GM18526 (cell line): Measurements from ENCODE around the gene AMH.

Experiments used
- POLR2A ChIP-seq: IDR thresholded peaks from 3 replicates; pipeline ENCODE4 v1.6.1; 2011; ENCODE audit not compliant: insufficient read length; ENCODE audit errors: extremely low read depth

The AMH gene

DNA sequence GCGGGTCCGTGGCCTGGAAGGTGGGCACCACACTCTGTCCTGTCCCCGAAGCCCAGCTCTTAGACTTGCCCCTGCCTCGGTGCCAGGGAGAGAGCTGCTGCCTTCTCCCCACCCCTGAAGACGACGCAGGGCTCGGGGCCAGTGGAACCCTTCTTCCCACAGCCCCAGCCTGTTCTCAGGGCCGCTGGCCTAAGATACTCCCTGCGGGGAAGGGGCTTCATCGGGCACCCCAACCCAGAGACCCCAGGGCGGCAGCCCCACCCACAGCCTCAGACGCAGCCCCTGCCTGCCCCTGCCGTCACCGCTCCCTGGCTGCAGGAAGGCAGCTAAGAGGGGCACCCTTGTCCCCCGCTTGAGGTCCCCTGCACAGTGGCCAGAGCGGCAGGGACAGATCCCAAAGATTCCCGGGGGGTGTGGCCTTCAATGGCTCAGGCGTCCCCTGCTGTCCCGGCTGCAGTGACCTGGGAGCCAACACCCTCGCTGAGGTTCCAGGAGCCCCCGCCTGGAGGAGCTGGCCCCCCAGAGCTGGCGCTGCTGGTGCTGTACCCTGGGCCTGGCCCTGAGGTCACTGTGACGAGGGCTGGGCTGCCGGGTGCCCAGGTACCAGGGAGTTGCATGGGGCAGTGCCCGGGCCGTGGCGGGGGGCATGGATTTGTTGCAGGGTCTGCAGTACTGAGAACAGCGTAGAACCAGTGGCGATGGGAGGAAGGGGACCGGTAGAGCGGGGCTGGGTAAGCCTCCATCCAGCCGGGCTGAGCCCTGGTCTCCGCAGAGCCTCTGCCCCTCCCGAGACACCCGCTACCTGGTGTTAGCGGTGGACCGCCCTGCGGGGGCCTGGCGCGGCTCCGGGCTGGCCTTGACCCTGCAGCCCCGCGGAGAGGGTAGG lies 1.0 kb downstream of the AMH start:
- no peak for TF ChIP-seq POLR2A

DNA sequence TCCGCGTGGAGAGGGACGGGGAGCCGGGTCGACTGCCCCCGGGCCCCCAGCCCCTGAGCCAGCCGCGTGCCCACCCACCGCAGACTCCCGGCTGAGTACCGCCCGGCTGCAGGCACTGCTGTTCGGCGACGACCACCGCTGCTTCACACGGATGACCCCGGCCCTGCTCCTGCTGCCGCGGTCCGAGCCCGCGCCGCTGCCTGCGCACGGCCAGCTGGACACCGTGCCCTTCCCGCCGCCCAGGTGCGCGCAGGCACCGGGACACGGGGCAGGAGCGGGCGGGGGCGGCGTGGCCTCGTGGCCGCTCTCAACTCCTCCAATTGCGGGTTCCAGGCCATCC lies 1.6 kb downstream of the AMH start:
- TF ChIP-seq POLR2A = no peak

DNA sequence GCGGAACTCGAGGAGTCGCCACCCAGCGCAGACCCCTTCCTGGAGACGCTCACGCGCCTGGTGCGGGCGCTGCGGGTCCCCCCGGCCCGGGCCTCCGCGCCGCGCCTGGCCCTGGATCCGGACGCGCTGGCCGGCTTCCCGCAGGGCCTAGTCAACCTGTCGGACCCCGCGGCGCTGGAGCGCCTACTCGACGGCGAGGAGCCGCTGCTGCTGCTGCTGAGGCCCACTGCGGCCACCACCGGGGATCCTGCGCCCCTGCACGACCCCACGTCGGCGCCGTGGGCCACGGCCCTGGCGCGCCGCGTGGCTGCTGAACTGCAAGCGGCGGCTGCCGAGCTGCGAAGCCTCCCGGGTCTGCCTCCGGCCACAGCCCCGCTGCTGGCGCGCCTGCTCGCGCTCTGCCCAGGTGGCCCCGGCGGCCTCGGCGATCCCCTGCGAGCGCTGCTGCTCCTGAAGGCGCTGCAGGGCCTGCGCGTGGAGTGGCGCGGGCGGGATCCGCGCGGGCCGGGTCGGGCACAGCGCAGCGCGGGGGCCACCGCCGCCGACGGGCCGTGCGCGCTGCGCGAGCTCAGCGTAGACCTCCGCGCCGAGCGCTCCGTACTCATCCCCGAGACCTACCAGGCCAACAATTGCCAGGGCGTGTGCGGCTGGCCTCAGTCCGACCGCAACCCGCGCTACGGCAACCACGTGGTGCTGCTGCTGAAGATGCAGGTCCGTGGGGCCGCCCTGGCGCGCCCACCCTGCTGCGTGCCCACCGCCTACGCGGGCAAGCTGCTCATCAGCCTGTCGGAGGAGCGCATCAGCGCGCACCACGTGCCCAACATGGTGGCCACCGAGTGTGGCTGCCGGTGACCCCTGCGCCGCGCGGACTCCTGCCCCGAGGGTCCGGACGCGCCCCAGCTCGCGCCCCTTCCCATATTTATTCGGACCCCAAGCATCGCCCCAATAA lies 2.3 kb downstream of the AMH start:
- no peak for TF ChIP-seq POLR2A

DNA sequence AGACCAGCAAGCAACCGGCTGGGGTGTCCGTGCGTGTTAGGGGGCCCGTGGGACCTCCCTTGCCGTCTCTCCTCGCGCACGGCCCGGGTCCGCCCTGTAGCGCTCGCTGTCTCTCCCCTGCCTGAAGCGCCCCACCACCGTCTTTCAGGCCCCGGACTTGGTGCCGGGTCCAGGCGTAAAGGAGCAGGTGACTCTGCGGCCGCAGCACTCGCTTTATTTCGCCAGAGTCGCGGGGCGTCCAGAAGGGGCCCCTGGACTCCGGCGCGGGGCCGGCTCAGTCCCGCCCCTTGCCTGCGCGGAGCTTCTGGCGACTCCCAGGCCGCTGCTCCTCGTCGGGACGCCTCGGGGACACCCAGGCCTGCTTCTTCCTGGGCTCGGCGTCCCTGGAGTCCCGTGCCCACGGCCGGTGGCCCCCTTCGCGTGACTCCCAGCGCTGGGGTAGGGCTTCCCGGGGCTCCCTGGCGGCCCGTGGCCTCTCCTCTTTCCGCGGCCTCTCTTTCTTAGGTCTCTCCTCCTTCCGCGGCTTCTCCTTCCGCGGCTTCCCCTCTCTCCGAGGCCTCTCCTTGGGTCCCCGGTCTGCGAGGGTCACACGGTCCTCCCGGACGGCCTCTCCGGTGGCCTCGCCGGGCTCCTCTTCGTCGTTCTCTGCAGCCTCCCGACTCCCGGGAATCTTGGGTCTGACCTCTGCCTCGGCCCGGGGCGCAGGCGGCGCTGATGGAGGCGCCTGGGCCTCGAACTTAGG lies 3.1 kb downstream of the AMH start:
- no peak for TF ChIP-seq POLR2A

DNA sequence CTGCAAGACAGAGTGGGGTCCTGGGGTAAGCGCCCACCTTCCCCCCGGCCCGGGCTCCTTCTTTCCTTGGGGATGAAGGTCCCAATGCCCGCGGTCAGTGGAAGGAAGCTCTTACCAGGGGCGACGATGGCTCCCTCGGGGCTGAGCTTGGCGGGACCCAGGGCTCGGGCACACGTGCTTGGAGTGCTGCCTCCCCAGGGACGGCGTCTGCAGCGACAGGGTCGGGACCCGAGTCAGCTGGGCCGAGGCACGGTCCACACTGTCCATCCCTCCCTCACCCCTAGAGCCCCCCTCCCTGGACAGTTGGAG lies 3.6 kb downstream of the AMH start:
- TF ChIP-seq POLR2A = no peak

DNA sequence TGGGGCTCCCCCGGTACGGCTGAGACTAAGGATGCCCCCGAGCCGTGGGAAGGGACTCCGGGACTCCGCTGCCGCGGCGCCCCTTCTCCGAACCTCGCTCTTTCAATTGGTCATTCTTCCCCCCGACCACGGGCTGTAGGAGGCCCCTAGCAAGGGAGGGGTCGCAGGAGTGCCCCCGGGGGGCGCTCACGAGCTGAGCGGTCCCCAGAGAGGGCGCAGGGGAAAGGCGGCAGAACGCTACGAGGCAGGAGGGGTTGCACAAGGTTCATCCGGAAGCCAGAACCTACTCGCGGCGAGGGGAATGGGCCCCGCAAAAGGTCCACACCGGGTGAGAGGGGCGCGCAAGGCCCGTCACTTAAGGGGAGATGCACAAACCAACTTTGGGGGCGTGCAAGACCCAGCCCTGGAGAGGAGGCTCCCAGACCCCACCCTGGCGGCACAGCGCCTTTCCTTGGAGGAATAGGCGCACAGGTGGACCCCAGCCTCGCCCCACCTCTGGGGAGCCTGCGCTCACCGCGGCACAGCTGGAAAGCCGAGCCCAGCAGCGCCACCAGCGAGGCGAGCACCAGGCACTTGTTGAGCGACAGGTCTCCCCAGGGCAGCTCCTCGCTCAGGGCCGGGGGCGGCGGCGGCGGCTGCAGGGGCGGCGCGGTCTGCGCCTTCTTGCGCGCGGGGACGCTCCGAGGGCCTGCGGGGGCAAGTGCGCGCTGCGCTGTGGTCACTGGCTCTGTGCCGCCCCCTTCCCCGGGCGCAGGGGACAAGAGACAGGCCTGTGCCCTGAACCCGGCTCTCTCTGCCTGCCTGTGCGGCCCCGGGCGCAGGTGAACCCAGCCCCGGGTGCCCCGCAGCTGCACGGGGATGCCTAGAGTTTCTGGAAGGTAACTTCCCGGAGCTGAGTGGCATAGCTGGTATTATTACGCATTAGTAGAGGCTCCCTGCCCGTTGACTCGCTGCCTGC lies 4.3 kb downstream of the AMH start:
- TF ChIP-seq POLR2A = no peak

DNA sequence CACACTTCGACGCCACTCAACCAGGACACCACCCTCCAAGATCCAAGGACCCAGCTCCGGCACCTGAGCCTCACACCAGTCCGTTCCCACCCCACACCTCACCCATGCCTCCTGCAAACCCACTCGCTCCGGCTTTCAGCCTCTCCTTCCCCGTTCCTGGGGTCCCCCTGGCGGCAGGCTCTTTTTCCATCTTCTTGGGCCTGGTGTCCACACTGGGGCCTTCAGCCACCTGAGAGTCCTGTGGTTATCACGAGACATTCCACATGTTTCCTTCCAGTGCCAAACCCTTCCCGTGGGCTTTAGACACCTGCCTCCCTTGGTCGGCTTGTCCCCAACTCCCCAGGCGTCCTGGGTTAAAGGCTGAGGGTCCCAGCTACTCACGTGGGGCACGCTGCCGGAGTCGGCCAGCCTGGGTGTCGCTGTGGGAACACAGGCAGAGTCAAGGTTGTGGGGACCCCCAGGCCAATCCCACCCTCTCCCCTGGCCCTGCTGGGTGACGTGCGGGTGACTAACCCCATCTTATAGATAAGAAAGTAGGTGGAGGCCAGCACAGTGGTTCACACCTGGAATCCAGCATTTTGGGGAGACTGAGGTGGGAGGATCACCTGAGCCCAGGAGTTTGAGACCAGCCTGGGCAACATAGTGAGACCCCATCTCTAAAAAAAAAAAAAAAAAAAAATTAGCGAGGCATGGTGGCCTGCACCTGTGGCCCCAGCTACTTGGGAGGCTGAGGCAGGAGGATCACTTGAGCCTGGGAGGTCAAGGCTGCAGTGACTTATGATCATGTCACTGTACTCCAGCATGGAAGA lies 5.1 kb downstream of the AMH start:
- TF ChIP-seq POLR2A = no peak

DNA sequence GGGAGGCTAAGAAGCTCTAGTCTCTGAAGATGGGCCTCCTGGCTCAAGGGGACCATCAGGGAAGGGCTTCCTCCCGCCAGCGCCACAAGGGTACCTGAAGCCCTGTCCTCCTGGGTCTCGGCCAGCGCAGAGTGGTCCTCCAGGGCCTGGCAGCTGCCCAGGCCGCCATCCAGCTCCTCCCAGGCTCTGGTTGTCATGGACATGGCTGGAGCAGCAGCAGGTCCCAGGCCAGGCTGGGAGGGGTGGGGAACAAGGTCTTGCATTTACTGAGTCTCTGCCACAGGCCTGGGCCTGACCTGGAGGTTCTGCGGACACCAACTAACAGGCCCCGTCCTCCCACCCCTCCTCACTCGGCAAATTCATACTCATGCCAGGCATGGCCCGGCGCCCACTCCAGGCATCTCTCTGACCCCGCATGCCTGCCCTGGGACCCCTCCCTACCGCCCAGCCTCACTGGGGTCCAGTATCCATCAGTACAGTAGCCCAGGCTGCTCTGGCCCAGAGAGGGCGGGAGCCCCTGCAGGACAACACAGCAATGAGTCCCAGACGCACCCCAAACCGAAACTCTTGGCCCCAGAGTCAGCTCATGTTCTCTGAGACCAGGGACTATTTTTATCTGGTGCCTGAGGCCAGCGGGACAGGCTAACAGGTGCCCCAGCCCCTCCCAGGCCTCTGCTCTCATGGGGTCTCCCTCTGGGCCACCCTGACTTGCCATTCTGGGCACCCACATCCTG lies 6.2 kb downstream of the AMH start:
- no peak for TF ChIP-seq POLR2A

DNA sequence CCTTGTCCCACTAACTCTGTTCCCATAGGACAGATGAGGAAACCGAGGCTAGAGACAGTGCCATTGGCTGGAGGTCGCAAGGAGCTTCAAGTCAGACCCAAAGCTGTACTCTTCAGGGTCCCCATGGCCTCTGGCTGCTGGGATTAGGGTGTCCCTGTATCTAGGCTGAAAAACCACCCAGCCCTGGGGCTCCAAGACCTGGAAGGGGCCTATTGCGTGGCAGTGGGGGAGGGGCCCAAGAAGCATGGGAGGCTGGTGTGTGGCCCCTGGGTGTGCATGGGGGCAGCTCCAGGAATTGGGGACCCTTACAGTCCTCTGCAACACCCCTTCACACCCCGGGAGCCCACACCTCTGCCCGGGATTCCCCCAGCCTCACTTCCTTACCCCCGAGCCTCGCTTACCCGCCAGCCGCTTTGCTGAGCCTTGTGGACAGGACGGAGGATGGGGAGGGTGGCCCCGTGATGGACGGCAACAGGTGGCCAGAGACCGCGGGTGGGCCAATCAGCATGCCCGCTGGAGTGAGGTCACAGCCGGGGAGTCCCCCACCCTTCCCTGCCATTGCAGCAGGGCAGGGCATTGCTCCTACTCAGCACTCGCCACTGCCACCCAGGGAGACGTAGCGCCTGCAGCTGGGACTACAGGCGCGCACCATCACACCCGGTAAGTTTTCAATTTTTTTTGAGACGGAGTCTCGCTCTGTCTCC lies 7.0 kb downstream of the AMH start, which contains the start of gene JSRP1:
TSS of gene JSRP1 (minus strand) at position 436 of the 704 bp plus-strand sequence. CDS start 1,103 bp downstream, outside the sequence.
- TF ChIP-seq POLR2A = no peak

DNA sequence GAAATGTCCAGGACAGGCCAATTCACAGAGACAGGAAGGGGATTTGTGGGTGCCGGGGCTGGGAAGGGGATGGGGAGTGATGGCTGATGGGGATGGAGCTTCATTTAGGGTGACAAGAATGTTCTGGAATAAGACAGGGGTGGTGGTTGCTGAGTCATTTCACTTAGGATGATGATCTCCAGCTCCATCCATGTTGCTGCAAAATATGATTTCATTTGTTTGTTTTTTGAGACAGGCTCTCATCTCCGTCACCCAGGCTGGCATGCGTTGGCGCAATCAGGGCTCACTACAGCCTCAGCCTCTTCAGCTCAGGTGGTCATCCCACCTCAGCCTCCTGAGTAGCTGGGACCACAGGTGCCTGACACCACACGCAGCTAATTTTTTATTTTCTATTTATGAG lies 10.2 kb downstream of the AMH start:
- TF ChIP-seq POLR2A = no peak

DNA sequence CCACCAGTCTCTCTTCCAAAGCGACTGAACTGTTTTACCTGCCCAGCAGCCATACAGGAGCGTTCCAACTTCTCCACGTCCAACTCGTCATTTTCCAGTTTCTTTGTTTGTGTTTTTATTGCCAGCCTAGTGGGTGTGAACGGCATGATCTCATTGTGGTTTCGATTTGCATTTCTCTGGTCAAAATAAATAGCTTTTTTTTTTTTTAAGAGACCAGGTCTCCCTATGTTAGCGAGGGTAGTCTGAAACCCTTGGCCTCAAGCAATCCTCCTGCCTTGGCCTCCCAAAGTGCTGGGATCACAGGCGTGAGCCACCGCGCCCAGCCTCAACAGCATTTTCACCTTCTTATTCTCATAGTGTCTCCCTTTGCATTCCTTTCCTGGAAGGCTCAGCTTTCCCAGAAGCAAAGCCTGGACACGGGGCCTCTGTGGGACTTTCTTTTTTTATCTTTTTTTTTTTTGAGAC lies 11.2 kb downstream of the AMH start:
- TF ChIP-seq POLR2A = no peak
